Cardiac fibroblast (primary cell): ENCODE measurements around the gene DAZAP1.

Experiments
- DNase-seq, 2 donors: peaks; one replicate each; pipeline versions ENCODE4 v3.0.0 to v3.0.0-alpha.2; 2010; ENCODE audit warnings: low read depth in 2 of 2
- H3K4me3 ChIP-seq, 2 donors: replicated peaks in 1 of 2; 1 replicate in 1 of 2; 2 replicates in 1 of 2; pipeline ENCODE4 v1.5.1; 2011; ENCODE audit warnings: low read depth in 2 of 2, low read length in 2 of 2, mild to moderate bottlenecking in 2 of 2, moderate library complexity in 1 of 2
- CTCF ChIP-seq: IDR thresholded peaks from one replicate; pipeline ENCODE4 v1.5.1; 2011; ENCODE audit warnings: low read depth, mild to moderate bottlenecking, low read length, inconsistent platforms

DAZAP1 gene

DNA sequence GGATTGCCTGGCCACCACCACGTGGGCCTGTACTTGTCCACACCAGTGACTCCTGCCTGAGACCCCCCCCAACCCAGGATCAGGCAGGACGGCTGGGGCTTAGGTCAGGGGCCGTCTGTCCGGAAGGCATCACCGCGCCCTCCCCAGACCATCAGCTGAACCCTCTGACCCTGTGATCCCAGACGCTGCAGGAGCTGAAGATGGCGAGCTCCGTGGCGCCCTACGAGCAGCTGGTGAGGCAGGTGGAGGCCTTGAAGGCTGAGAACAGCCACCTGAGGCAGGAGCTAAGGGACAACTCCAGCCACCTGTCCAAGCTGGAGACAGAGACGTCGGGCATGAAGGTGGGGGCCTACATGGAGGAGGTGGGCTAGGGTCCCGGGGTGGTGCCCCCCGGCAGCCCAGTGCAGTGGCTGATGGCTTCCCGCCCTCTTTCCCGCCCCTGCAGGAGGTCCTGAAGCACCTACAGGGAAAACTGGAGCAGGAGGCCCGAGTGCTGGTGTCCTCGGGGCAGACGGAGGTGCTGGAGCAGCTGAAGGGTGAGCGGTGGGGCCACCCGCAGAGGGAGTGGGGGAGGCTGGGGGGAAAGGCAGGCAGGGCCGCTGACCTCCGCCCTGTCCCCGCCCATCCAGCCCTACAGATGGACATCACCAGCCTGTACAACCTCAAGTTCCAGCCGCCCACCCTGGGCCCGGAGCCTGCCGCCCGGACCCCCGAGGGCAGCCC lies 45.6 kb downstream of the DAZAP1 start:
- no peak overlapping the region for H3K4me3 ChIP-seq
- no peak for DNase-seq

DNA sequence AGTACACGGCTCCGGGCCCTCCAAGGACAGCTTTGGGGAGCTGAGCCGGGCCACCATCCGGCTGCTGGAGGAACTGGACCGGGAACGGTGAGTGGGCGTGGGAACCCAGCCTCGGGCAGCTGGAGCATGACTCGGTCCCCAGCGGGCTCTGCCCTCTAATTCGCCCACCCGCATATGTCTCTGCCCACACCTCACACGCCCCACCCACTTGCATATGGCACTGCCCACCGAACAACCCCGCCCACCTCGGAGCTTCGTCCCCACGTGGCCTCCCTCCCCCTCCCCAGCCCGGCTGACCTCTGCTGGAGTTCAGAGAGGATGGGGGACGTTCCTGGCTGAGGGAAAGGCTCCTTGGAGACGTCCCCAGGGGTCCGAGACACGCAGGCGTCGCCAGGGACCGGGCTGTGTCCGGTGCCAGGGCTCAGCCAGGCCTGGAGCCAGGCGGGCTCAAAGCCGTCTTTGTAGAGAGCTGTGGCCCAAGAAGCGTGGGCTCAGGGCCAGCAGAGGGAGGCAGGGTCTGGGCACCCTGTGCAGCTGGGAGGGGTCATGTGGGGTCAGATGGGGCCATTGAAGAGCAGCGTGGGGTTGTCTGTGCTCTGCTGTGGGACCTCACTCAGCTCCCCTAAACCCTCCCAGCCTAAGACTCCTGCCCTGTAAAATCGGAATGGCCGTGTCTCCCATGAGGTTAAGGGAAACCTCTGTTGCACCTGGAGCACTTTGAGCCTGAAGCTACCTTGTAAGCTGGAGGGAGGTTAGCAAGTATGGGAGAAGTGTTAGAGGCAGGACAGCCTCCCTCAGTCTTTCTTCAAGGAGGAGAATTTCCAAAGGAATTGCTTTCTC lies 46.4 kb downstream of the DAZAP1 start:
- TF ChIP-seq CTCF = no peak
- DNase-seq = peak; percentile 38 to 44
- no peak overlapping the region for H3K4me3 ChIP-seq

More for the DNA sequence above, 45.6 kb downstream of the DAZAP1 start:
- no peak for TF ChIP-seq CTCF

DNA sequence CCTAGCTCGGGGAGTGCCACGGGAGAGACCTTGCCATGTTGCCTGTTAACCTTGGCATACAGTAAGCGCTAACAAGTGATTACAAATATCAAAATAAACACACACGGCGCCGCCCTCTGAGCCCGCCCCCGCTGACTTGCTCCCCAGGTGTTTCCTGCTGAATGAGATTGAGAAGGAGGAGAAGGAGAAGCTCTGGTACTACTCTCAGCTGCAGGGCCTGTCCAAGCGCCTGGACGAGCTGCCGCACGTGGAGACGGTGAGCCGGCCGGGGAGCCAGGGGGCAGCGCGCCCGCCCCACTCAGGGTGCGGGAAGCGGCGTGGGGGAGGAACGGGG lies 47.6 kb downstream of the DAZAP1 start:
- no peak for TF ChIP-seq CTCF
- no peak for DNase-seq
- no peak overlapping the region for H3K4me3 ChIP-seq

- peak; percentile 63 to 77 for DNase-seq
- H3K4me3 ChIP-seq = no peak overlapping the region
- no peak for TF ChIP-seq CTCF
These were observed 48.1 kb downstream of the DAZAP1 start for GRCh38 chr19:1455336-1456120.

DNA sequence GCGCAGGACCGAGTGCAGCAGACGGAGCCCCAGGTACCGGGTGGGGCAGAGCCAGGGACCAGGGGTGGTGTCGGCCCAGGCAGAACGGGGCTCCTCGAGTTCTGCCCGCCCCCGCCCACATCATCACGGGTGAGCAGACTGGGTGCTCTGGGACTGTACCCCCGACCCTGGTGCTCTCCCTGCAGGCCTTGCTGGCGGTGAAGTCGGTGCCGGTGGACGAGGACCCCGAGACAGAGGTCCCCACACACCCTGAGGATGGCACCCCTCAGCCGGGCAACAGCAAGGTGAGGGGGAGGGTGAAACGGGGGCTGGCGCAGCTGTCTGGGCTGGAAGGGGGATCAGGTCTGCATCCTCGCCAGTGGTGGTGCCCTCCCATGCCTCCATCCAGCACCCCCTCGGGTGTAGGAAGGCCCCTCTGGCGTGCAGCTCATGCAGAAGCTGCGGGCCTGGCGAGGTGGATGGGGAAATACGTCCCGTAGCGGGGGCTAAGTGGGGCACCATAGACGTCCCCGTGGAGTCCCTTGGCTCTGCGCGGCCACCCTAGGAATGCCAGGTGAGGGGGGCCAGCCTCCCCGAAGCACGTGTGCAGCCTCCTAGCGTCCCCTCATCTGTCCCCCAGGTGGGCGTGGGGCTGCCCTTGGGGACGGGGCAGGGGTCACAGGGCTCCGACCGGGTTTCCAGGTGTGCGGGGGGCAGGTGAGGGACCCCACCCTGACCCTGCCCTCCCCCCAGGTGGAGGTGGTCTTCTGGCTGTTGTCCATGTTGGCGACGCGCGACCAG lies 48.9 kb downstream of the DAZAP1 start:
- DNase-seq = no peak

More for the DNA sequence above, 48.9 kb downstream of the DAZAP1 start:
- H3K4me3 ChIP-seq = no peak overlapping the region
- no peak for TF ChIP-seq CTCF
